Endodermal cell (in vitro differentiated cells): ENCODE data around the gene GCG. TPM values are rescaled to one million over a fixed set of nuclear protein-coding genes. Genes with fewer than 3 reads are reported as not detected.

Experiments
- DNase-seq: peaks from one replicate; pipeline ENCODE4 v3.0.0-alpha.2; 2017
- H3K27ac ChIP-seq: 2 replicates; pipeline ENCODE4 v1.5.1; 2013; ENCODE audit warnings: mild to moderate bottlenecking, low read depth, low read length, moderate library complexity
- H3K27me3 ChIP-seq: 2 replicates; pipeline ENCODE4 v1.6.1; 2013; ENCODE audit warnings: mild to moderate bottlenecking, low read length, moderate library complexity; ENCODE audit not compliant: insufficient read depth, control insufficient read depth, poor library complexity, severe bottlenecking
- H3K36me3 ChIP-seq: 2 replicates; pipeline ENCODE4 v1.7.0; 2013; ENCODE audit warnings: mild to moderate bottlenecking, low read length, moderate library complexity; ENCODE audit not compliant: control insufficient read depth, insufficient read depth
- H3K4me1 ChIP-seq: one replicate; pipeline ENCODE4 v1.7.0; 2013; ENCODE audit warnings: low read length; ENCODE audit not compliant: control insufficient read depth, insufficient read depth
- H3K4me3 ChIP-seq: 2 replicates; pipeline ENCODE4 v1.5.1; 2013; ENCODE audit warnings: mild to moderate bottlenecking, low read length, moderate library complexity
- H3K9ac ChIP-seq: 2 replicates; pipeline ENCODE4 v1.6.1; 2013; ENCODE audit warnings: mild to moderate bottlenecking, low read length, moderate library complexity; ENCODE audit not compliant: poor library complexity, severe bottlenecking; ENCODE audit errors: extremely low read depth
- H3K9me3 ChIP-seq: 2 replicates; pipeline ENCODE4 v1.6.1; 2013; ENCODE audit warnings: mild to moderate bottlenecking, low read length, moderate library complexity; ENCODE audit not compliant: control insufficient read depth
- H3K27ac Mint-ChIP-seq: 2 replicates; pipeline ENCODE4 v1.8.0; 2020; ENCODE audit warnings: mixed read lengths
- H3K27me3 Mint-ChIP-seq: 2 replicates; pipeline ENCODE4 v1.8.0; 2021; ENCODE audit warnings: mild to moderate bottlenecking, mixed read lengths; ENCODE audit not compliant: insufficient read depth
- H3K36me3 Mint-ChIP-seq: 2 replicates; pipeline ENCODE4 v1.8.0; 2020; ENCODE audit warnings: low read depth, mixed read lengths
- H3K4me1 Mint-ChIP-seq: 2 replicates; pipeline ENCODE4 v1.8.0; 2020; ENCODE audit warnings: mixed read lengths
- H3K4me3 Mint-ChIP-seq: 2 replicates; pipeline ENCODE4 v1.8.0; 2020; ENCODE audit warnings: mild to moderate bottlenecking, moderate library complexity, mixed read lengths
- H3K9me3 Mint-ChIP-seq: 2 replicates; pipeline ENCODE4 v1.8.0; 2020; ENCODE audit warnings: mild to moderate bottlenecking, mixed read lengths
- WGBS, 2 experiments: methylation state at CpG; one replicate each; pipeline versions ENCODE4 v1.1.5 to v1.1.7; 2013; ENCODE audit warnings: missing lambda C conversion rate in 2 of 2, mixed read lengths in 1 of 2; ENCODE audit not compliant: insufficient coverage in 1 of 2, insufficient read length in 1 of 2; 5-methylcytosine and 5-hydroxymethylcytosine counted together
- total RNA-seq, 2 donors: library from RNA; stranded (reverse); fragmentation: NEBNext Ultra II Directional in 1 of 2; extraction: Animal tissue kit (Norgen Biotek cat#: 25700) in 1 of 2; gene quantifications; 2 replicates in 1 of 2; 3 replicates in 1 of 2; pipeline ENCODE4 v1.2.1, GENCODE V29; 2021
- TF ChIP-seq, protein P1 (sequence below): fragments of 200-600 bp; sonication (generic); conservative IDR thresholded peaks from 2 replicates; pipeline ENCODE4 v1.5.0; 2021; ENCODE audit warnings: antibody characterized with exemption, mild to moderate bottlenecking

GCG gene
- total RNA-seq, 2 donors from 2014 or later = not detected

DNA sequence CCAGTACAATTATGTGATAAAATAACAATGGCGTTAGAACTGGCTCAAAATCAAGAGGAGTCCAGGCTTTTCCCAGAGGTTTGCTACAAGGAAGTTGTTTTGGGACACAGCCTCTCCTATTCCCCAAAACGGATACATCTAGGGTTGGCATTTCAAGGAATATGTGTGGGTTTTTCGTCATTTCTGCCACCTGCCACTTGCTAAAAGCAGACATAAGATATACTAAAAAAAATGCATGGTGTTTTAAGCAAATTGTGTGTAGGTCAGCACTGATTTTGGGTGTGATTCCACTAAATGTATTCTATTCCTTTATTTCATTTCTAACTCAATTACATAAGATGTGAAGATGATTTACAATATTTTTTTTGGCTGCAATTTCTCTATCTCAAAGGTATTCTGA, 36.4 kb upstream of the GCG start:
- Mint-ChIP-seq H3K9me3 (no peaks in the 10 kb centered on the region), H3K27me3 (no peaks in the 10 kb centered on the region), H3K36me3 (no peaks in the 10 kb centered on the region), H3K27ac (no peak overlapping the region), H3K4me1 (peaks cover 5% of the 10 kb centered on the region), H3K4me3 (no peak overlapping the region)
- no peak overlapping the region for H3K9ac ChIP-seq
- H3K36me3 ChIP-seq = no peaks in the 10 kb centered on the region
- no peak overlapping the region for H3K4me3 ChIP-seq
- H3K27ac ChIP-seq = no peak overlapping the region
- TF ChIP-seq, protein P1, sequence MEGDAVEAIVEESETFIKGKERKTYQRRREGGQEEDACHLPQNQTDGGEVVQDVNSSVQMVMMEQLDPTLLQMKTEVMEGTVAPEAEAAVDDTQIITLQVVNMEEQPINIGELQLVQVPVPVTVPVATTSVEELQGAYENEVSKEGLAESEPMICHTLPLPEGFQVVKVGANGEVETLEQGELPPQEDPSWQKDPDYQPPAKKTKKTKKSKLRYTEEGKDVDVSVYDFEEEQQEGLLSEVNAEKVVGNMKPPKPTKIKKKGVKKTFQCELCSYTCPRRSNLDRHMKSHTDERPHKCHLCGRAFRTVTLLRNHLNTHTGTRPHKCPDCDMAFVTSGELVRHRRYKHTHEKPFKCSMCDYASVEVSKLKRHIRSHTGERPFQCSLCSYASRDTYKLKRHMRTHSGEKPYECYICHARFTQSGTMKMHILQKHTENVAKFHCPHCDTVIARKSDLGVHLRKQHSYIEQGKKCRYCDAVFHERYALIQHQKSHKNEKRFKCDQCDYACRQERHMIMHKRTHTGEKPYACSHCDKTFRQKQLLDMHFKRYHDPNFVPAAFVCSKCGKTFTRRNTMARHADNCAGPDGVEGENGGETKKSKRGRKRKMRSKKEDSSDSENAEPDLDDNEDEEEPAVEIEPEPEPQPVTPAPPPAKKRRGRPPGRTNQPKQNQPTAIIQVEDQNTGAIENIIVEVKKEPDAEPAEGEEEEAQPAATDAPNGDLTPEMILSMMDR = no peak
- no peaks in the 10 kb centered on the region for H3K27me3 ChIP-seq
- no peaks in the 10 kb centered on the region for H3K4me1 ChIP-seq
- no peak for DNase-seq
- 85 to 86% methylated on average over 1 to 3 of the region's 3 CpGs for WGBS, 2 experiments
- no peaks in the 10 kb centered on the region for H3K9me3 ChIP-seq

DNA sequence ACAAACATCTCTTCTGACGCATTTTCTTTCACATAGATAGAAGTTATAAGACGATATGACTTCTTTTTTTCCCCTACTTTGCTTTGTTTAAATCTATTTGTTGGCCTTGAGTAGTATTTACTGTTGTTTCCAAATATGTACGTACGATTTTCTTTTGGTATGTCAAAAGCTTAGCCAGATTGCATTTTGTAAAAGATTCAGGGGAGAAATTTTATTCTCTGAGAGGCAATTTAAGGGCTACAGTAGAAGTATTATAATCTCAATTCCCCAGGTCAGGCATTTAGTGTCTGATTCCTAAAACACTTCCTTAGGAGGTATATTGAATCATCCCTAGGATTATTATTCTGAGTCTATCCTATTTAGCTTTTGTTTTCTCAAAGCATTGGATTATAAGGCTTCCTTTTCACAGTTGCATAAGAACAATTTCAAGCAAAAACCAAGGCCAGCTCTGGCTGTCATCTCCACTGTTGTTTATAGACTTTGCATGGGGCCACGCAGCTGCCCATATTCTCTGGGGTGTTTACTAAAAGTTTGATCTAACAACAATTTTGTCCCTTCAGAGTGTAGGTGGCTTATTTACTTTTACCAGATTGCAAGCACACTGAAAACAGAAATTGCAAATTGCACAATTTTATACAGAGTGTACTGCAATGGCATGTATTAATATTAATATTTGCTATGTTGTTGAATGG, 33.6 kb upstream of the GCG start:
- peaks cover 5% of the 10 kb centered on the region for H3K4me1 Mint-ChIP-seq
- no peaks in the 10 kb centered on the region for H3K4me1 ChIP-seq
- no peaks in the 10 kb centered on the region for H3K27me3 Mint-ChIP-seq
- no peak overlapping the region for H3K27ac ChIP-seq
- H3K9ac ChIP-seq = no peak overlapping the region
- WGBS, 2 experiments = 96% methylated on average over 5 of the region's 5 CpGs; no CpG with 5 or more reads in 1 of the 2 experiments
- no peak for DNase-seq
- no peak overlapping the region for H3K4me3 ChIP-seq
- H3K27ac Mint-ChIP-seq = no peak overlapping the region
- no peaks in the 10 kb centered on the region for H3K9me3 Mint-ChIP-seq
- TF ChIP-seq, protein P1 = no peak
- H3K9me3 ChIP-seq = no peaks in the 10 kb centered on the region
- no peaks in the 10 kb centered on the region for H3K36me3 ChIP-seq
- H3K4me3 Mint-ChIP-seq = no peak overlapping the region
- H3K27me3 ChIP-seq = no peaks in the 10 kb centered on the region
- no peaks in the 10 kb centered on the region for H3K36me3 Mint-ChIP-seq

DNA sequence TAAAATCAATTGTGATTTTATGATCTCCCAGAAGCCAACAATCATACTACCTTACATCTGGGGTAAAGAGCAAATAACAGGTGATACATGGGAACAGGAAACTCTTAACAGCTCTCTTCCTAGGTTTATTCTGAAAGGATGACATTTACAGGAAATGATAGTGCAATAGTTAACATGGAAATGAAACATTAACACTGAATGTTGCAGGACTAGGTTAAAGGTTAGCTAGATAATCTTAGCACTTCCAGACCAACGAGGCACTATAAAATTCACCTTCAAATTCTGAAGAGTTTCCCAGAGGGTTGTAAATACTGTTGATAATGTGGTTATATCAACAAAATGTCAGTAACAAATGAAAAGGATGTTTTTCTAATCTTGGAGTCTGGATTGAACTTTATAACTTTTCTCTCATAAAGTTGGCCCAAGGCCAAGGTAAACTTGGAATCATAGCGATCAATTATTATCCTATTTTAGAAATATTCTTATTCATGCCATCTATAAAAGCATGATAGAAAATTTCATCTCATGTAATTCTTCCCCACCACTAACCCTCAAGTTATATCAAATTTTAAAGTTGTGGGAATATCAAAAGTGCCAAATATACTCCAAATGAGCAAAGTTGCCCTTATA, 32.9 kb upstream of the GCG start:
- Histone ChIP-seq H3K4me1 (no peaks in the 10 kb centered on the region), H3K4me3 (no peak overlapping the region), H3K9ac (no peak overlapping the region), H3K27ac (no peak overlapping the region), H3K27me3 (no peaks in the 10 kb centered on the region), H3K36me3 (no peaks in the 10 kb centered on the region), H3K9me3 (no peaks in the 10 kb centered on the region)
- peaks cover 5% of the 10 kb centered on the region for H3K4me1 Mint-ChIP-seq
- H3K36me3 Mint-ChIP-seq = no peaks in the 10 kb centered on the region
- WGBS, 2 experiments = 83 to 100% methylated on average over 1 to 2 of the region's 2 CpGs
- no peaks in the 10 kb centered on the region for H3K9me3 Mint-ChIP-seq
- no peak overlapping the region for H3K4me3 Mint-ChIP-seq
- no peak overlapping the region for H3K27ac Mint-ChIP-seq
- TF ChIP-seq, protein P1 = no peak
- no peak for DNase-seq
- H3K27me3 Mint-ChIP-seq = no peaks in the 10 kb centered on the region
